GM12892 (cell line): ENCODE measurements around the gene DRG1.

Experiments used
- POLR2A ChIP-seq: IDR thresholded peaks from 2 replicates; pipeline ENCODE4 v1.6.1; 2011; ENCODE audit warnings: low read depth, low read length, control low read depth
- POLR2AphosphoS5 ChIP-seq: IDR thresholded peaks from 2 replicates; pipeline ENCODE4 v1.6.1; 2011; ENCODE audit warnings: low read depth, low read length, control low read depth
- TAF1 ChIP-seq: IDR thresholded peaks from 2 replicates; pipeline ENCODE4 v1.6.1; 2011; ENCODE audit warnings: low read depth, mild to moderate bottlenecking, control low read depth, low read length, borderline replicate concordance

GRCh38 chr22:31442768-31443489 lies 43.5 kb downstream of the DRG1 start:
- no peak for TF ChIP-seq POLR2A
- no peak for TF ChIP-seq POLR2AphosphoS5
- TF ChIP-seq TAF1 = no peak
